ENCODE data around the gene TUBG1. TPM values are rescaled to one million over a fixed set of nuclear protein-coding genes. Genes with fewer than 3 reads are reported as not detected.

TUBG1 gene
- total and polyA plus RNA-seq, 9 of the 15 experiments (the other 6 are each of a cell fraction or from before 2014, with no cell fraction given): 33.1 to 147 (median 66.0) TPM

GRCh38 chr17:42632949-42633444, 23.5 kb downstream of the TUBG1 start (continued):
- TF ChIP-seq ZBTB11 (CRISPR knock-in tag; IDR thresholded peaks at IDR 0.05) (peak in 1 of 3 experiments; percentile 57; a peak in 2 of 6 replicates), ZKSCAN8 (CRISPR knock-in tag; IDR thresholded peaks at IDR 0.05) (peak; percentile 45; the same call in 1 of the 2 replicates), CREBBP (IDR thresholded peaks at IDR 0.05; ENCODE audit: low read depth, low read length) (no peak), ZNF184 (CRISPR knock-in tag; IDR thresholded peaks at IDR 0.05) (no peak), BDP1 (IDR thresholded peaks at IDR 0.05; ENCODE audit: insufficient read depth, insufficient read length) (no peak), TRIM28 (IDR thresholded peaks at IDR 0.05) (no peak; the same call in 1 of the 2 replicates), ZSCAN32 (CRISPR knock-in tag; IDR thresholded peaks at IDR 0.05) (no peak), ZNF717 (CRISPR knock-in tag; IDR thresholded peaks at IDR 0.05) (no peak), MEF2D (tag; conservative IDR thresholded peaks at IDR 0.05; ENCODE audit: low read depth) (no peak), SRSF7 (optimal IDR thresholded peaks at IDR 0.05; ENCODE audit: low read depth, low read length) (no peak), PHB (CRISPR knock-in tag; IDR thresholded peaks at IDR 0.05) (no peak), KHSRP (IDR thresholded peaks at IDR 0.05) (no peak), NFYB (IDR thresholded peaks at IDR 0.05; ENCODE audit: extremely low read depth, insufficient read length) (no peak), ETV5 (CRISPR knock-in tag; IDR thresholded peaks at IDR 0.05; ENCODE audit: low read depth) (no peak), ZFP36 (IDR thresholded peaks at IDR 0.05; ENCODE audit: low read depth, low read length, partially characterized antibody) (peak; percentile 8), MTF1 (CRISPR knock-in tag; IDR thresholded peaks at IDR 0.05; ENCODE audit: borderline replicate concordance) (no peak), SAFB (IDR thresholded peaks at IDR 0.05; ENCODE audit: borderline replicate concordance, low read depth, low read length) (no peak), GTF2A2 (tag; IDR thresholded peaks at IDR 0.05) (no peak), NR2F6 (CRISPR knock-in tag; IDR thresholded peaks at IDR 0.05) (no peak), RFX5 (IDR thresholded peaks at IDR 0.05; ENCODE audit: low read depth, low read length) (no peak), BRD4 (IDR thresholded peaks at IDR 0.05) (no peak)
- TF ChIP-seq, protein P1, sequence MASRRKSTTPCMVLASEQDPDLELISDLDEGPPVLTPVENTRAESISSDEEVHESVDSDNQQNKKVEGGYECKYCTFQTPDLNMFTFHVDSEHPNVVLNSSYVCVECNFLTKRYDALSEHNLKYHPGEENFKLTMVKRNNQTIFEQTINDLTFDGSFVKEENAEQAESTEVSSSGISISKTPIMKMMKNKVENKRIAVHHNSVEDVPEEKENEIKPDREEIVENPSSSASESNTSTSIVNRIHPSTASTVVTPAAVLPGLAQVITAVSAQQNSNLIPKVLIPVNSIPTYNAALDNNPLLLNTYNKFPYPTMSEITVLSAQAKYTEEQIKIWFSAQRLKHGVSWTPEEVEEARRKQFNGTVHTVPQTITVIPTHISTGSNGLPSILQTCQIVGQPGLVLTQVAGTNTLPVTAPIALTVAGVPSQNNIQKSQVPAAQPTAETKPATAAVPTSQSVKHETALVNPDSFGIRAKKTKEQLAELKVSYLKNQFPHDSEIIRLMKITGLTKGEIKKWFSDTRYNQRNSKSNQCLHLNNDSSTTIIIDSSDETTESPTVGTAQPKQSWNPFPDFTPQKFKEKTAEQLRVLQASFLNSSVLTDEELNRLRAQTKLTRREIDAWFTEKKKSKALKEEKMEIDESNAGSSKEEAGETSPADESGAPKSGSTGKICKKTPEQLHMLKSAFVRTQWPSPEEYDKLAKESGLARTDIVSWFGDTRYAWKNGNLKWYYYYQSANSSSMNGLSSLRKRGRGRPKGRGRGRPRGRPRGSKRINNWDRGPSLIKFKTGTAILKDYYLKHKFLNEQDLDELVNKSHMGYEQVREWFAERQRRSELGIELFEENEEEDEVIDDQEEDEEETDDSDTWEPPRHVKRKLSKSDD (conservative IDR thresholded peaks at IDR 0.05; ENCODE audit: low read length): no peak
- TF ChIP-seq, protein P2, sequence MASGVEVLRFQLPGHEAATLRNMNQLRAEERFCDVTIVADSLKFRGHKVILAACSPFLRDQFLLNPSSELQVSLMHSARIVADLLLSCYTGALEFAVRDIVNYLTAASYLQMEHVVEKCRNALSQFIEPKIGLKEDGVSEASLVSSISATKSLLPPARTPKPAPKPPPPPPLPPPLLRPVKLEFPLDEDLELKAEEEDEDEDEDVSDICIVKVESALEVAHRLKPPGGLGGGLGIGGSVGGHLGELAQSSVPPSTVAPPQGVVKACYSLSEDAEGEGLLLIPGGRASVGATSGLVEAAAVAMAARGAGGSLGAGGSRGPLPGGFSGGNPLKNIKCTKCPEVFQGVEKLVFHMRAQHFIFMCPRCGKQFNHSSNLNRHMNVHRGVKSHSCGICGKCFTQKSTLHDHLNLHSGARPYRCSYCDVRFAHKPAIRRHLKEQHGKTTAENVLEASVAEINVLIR (CRISPR knock-in tag; IDR thresholded peaks at IDR 0.05): no peak
